SK-N-SH (cell line): ENCODE measurements around the gene GMPPB. TPM values are rescaled to one million over a fixed set of nuclear protein-coding genes. Genes with fewer than 3 reads are reported as not detected.

Experiments used
- CTCF ChIA-PET: fragments of 300-600, 350-600 bp; formaldehyde crosslinking; extraction: SDS; loops from one replicate; lab custom pipeline; 2021; lab: Yijun Ruan, JAX
- POLR2A ChIA-PET: fragments of 350-600 bp; sonication (Branson Sonifier 250); formaldehyde crosslinking; extraction: SDS; loops from one replicate; lab custom pipeline; 2020; ENCODE audit warnings: antibody characterized with exemption, inconsistent platforms; lab: Yijun Ruan, JAX
- DNase-seq: peaks from one replicate; pipeline ENCODE4 v3.0.0; 2012
- H2AFZ ChIP-seq: fragments of 200-600 bp; sonication (generic); 2 replicates; pipeline ENCODE4 v1.8.1; 2016; ENCODE audit warnings: antibody characterized with exemption, mild to moderate bottlenecking, low read depth
- H3F3A ChIP-seq: fragments of 200-600 bp; sonication (generic); replicated peaks from 2 replicates; pipeline ENCODE3; 2016; ENCODE audit warnings: antibody characterized with exemption, mild to moderate bottlenecking; ENCODE audit not compliant: insufficient read depth
- H3K27ac ChIP-seq, 2 experiments: fragments of 200-500 bp in 1 of 2; fragments of 200-600 bp in 1 of 2; sonication (Bioruptor generic) in 1 of 2; sonication (generic), shearing (Covaris generic) in 1 of 2; 2 replicates each; pipeline versions ENCODE4 v1.5.1 to v1.6.1; 2014 to 2016; ENCODE audit warnings: low read depth in 2 of 2, inconsistent platforms in 1 of 2, low read length in 1 of 2, mild to moderate bottlenecking in 1 of 2, mixed read lengths in 1 of 2
- H3K27me3 ChIP-seq: fragments of 200-600 bp; sonication (generic), shearing (Covaris generic); 2 replicates; pipeline ENCODE4 v1.6.1; 2016; ENCODE audit warnings: mixed run types; ENCODE audit not compliant: insufficient read depth
- H3K36me3 ChIP-seq, 2 experiments: fragments of 200-500 bp in 1 of 2; fragments of 200-600 bp in 1 of 2; sonication (Bioruptor generic) in 1 of 2; sonication (generic) in 1 of 2; replicated peaks in 1 of 2; 2 replicates each; pipeline versions ENCODE3 to v1.5.1; 2014 to 2016; ENCODE audit warnings: low read length in 1 of 2, mild to moderate bottlenecking in 1 of 2; ENCODE audit not compliant: insufficient read depth in 2 of 2, control insufficient read depth in 1 of 2
- H3K4me1 ChIP-seq, 2 experiments: fragments of 200-500 bp in 1 of 2; fragments of 200-600 bp in 1 of 2; sonication (Bioruptor generic) in 1 of 2; sonication (generic), shearing (Covaris generic) in 1 of 2; 2 replicates each; pipeline versions ENCODE4 v1.5.1 to v1.6.1; 2014 to 2016; ENCODE audit warnings: low read depth in 1 of 2, low read length in 1 of 2, mixed run types in 1 of 2; ENCODE audit not compliant: insufficient read depth in 2 of 2, control insufficient read depth in 1 of 2
- H3K4me2 ChIP-seq: fragments of 200-600 bp; sonication (generic), shearing (Covaris generic); 2 replicates; pipeline ENCODE4 v1.6.1; 2017; ENCODE audit warnings: mixed run types
- H3K4me3 ChIP-seq, 2 experiments: fragments of 200-500 bp in 1 of 2; fragments of 200-600 bp in 1 of 2; sonication (Bioruptor generic) in 1 of 2; sonication (generic), shearing (Covaris generic) in 1 of 2; 2 replicates each; pipeline versions ENCODE4 v1.5.1 to v1.8.1; 2014 to 2016; ENCODE audit warnings: low read depth in 2 of 2, inconsistent platforms in 1 of 2, low read length in 1 of 2, mild to moderate bottlenecking in 1 of 2, mixed read lengths in 1 of 2, moderate library complexity in 1 of 2
- H3K79me2 ChIP-seq: fragments of 200-600 bp; sonication (generic); 2 replicates; pipeline ENCODE4 v1.8.1; 2017; ENCODE audit warnings: mild to moderate bottlenecking; ENCODE audit not compliant: insufficient read depth
- H3K9ac ChIP-seq: fragments of 200-600 bp; sonication (generic); 2 replicates; pipeline ENCODE4 v1.6.1; 2017; ENCODE audit warnings: mixed run types
- H3K9me2 ChIP-seq: fragments of 200-600 bp; sonication (generic); 2 replicates; pipeline ENCODE4 v1.6.1; 2017; ENCODE audit warnings: mixed run types
- H3K9me3 ChIP-seq: fragments of 200-600 bp; sonication (generic); 2 replicates; pipeline ENCODE4 v1.6.1; 2017; ENCODE audit warnings: mixed run types, mild to moderate bottlenecking, moderate library complexity
- H4K20me1 ChIP-seq: fragments of 200-600 bp; sonication (generic); 2 replicates; pipeline ENCODE4 v1.6.1; 2017; ENCODE audit warnings: mild to moderate bottlenecking, mixed run types; ENCODE audit not compliant: insufficient read depth
- CHD2 ChIP-seq: fragments of 150-350 bp; IDR thresholded peaks from 2 replicates; pipeline ENCODE4 v1.6.1; 2018; ENCODE audit warnings: low read length; ENCODE audit not compliant: partially characterized antibody
- FOXM1 ChIP-seq: IDR thresholded peaks from 2 replicates; pipeline ENCODE4 v1.4.0; 2012; ENCODE audit warnings: low read depth, mild to moderate bottlenecking
- GATA2 ChIP-seq: sonication (generic); formaldehyde crosslinking; IDR thresholded peaks from 2 replicates; pipeline ENCODE4 v1.5.0; 2020; ENCODE audit warnings: mild to moderate bottlenecking, missing genetic modification reagents
- IRF3 ChIP-seq: fragments of 150-350 bp; IDR thresholded peaks from 2 replicates; pipeline ENCODE4 v1.6.1; 2016; ENCODE audit warnings: mild to moderate bottlenecking, low read depth, low read length
- JUND ChIP-seq: IDR thresholded peaks from 2 replicates; pipeline ENCODE4 v1.4.0; 2012
- PBX3 ChIP-seq: IDR thresholded peaks from 2 replicates; pipeline ENCODE4; 2012
- POLR2AphosphoS5 ChIP-seq: IDR thresholded peaks from 2 replicates; pipeline ENCODE4 v1.6.1; 2012; ENCODE audit warnings: low read depth, low read length
- RCOR1 ChIP-seq: fragments of 150-350 bp; IDR thresholded peaks from 2 replicates; pipeline ENCODE4 v1.6.1; 2017; ENCODE audit warnings: antibody characterized with exemption, low read length
- SIN3A ChIP-seq: IDR thresholded peaks from 2 replicates; pipeline ENCODE4 v1.6.1; 2012; ENCODE audit warnings: low read depth, mild to moderate bottlenecking, low read length, moderate library complexity, borderline replicate concordance
- YY1 ChIP-seq: IDR thresholded peaks from 2 replicates; pipeline ENCODE4 v1.4.0; 2012; ENCODE audit warnings: low read depth, mild to moderate bottlenecking
- ZBTB33 ChIP-seq: IDR thresholded peaks from 2 replicates; pipeline ENCODE4 v1.4.0; 2012; ENCODE audit warnings: low read depth, borderline replicate concordance
- WGBS: methylation state at CpG from one replicate; pipeline ENCODE4 v1.1.6; 2017; ENCODE audit warnings: low lambda C conversion rate; 5-methylcytosine and 5-hydroxymethylcytosine counted together
- polyA plus RNA-seq, 3 experiments: library from polyadenylated mRNA; depleted of rRNA; stranded (reverse); fragments of >200 nt; gene quantifications; 2 replicates each; pipeline ENCODE4 v1.2.3, GENCODE V29; 2012

GMPPB gene
- polyA plus RNA-seq, 1 of the 3 experiments (the other 2 are of a cell fraction): 25.1 TPM

- H2AFZ ChIP-seq: no peak overlapping the region
- POLR2A ChIA-PET: interaction anchor here (0.6 kb wide), 1 partner anchor 82 kb away, joined by 3 read pairs; the partner anchor contains the start of gene INKA1
- peaks cover 0 to 41% of the 10 kb centered on the region in 2 experiments for H3K36me3 ChIP-seq
- no peak overlapping the region; a peak in 1 of 4 replicates for H3K27ac ChIP-seq
- no peaks in the 10 kb centered on the region for H4K20me1 ChIP-seq
- no peak overlapping the region for H3K9ac ChIP-seq
- peak; percentile 9 for DNase-seq
- peaks cover 14% of the 10 kb centered on the region for H3F3A ChIP-seq
- TF ChIP-seq YY1: no peak
- no peak for TF ChIP-seq CHD2
- TF ChIP-seq FOXM1: no peak
- TF ChIP-seq IRF3: no peak
- TF ChIP-seq RCOR1: no peak
- TF ChIP-seq ZBTB33: no peak
- no peak for TF ChIP-seq SIN3A
- no peak for TF ChIP-seq JUND
- no peak for TF ChIP-seq PBX3
- TF ChIP-seq GATA2 (CRISPR knock-in tag): no peak
- no peak for TF ChIP-seq POLR2AphosphoS5
- H3K4me2 ChIP-seq: no peak overlapping the region
- H3K27me3 ChIP-seq: no peaks in the 10 kb centered on the region
- peaks cover 15% of the 10 kb centered on the region for H3K79me2 ChIP-seq
- peaks cover 8 to 32% of the 10 kb centered on the region in 2 experiments; a peak in 2 of 4 replicates for H3K4me1 ChIP-seq
- 100% methylated on average over 1 of the region's 4 CpGs for WGBS
- CTCF ChIA-PET: interaction anchor here (1.3 to 7.9 kb wide), 5 partner anchors 9 to 181 kb away, joined by 4 to 76 read pairs (median 16); no protein-coding TSS in a partner anchor
- no peaks in the 10 kb centered on the region for H3K9me3 ChIP-seq
- no peaks in the 10 kb centered on the region for H3K9me2 ChIP-seq
- no peak overlapping the region for H3K4me3 ChIP-seq
Observed at GRCh38 chr3:49720855-49721595, 2.7 kb downstream of the GMPPB start.
